Activated CD4-positive, alpha-beta memory T cell treated with anti-CD3 and anti-CD28 coated beads for 36 hours (primary cell): ENCODE results near the gene CTSO. TPM values are rescaled to one million over a fixed set of nuclear protein-coding genes. Genes with fewer than 3 reads are reported as not detected.

Experiments
- CTCF ChIA-PET: fragments of 350-600 bp; sonication (Branson Sonifier 250); formaldehyde crosslinking; loops from one replicate; lab custom pipeline; 2021; ENCODE audit warnings: antibody characterized with exemption, inconsistent platforms; lab: Charles Lee
- POLR2A ChIA-PET: fragments of 350-600 bp; sonication (Branson Sonifier 250); formaldehyde crosslinking; loops from one replicate; lab custom pipeline; 2021; ENCODE audit warnings: antibody characterized with exemption; lab: Charles Lee
- DNase-seq: peaks from one replicate; pipeline ENCODE4 v3.0.0-alpha.2; 2020
- H3K27ac Mint-ChIP-seq: one replicate; pipeline ENCODE4 v1.8.0; 2021; ENCODE audit warnings: mixed read lengths
- H3K27me3 Mint-ChIP-seq: one replicate; pipeline ENCODE4 v1.8.0; 2021; ENCODE audit warnings: mixed read lengths
- H3K36me3 Mint-ChIP-seq: one replicate; pipeline ENCODE4 v1.8.0; 2021; ENCODE audit warnings: mixed read lengths
- H3K4me1 Mint-ChIP-seq: one replicate; pipeline ENCODE4 v1.8.0; 2021; ENCODE audit warnings: low read depth, mixed read lengths
- H3K4me3 Mint-ChIP-seq: one replicate; pipeline ENCODE4 v1.8.0; 2021; ENCODE audit warnings: mild to moderate bottlenecking, mixed read lengths
- H3K9me3 Mint-ChIP-seq: one replicate; pipeline ENCODE4 v1.8.0; 2021; ENCODE audit warnings: mixed read lengths
- intact Hi-C: fragments of 100-400 bp; cut with micrococcal nuclease; formaldehyde crosslinking; loops from one replicate; pipeline ENCODE4 v1.15.1; 2023
- total RNA-seq, 2 experiments: library from RNA; stranded (reverse); gene quantifications; one replicate each; pipeline ENCODE4 v1.2.3, GENCODE V29; 2021

The CTSO gene
- total RNA-seq, 2 experiments from 2014 or later = 2.5 to 2.6 TPM

DNA sequence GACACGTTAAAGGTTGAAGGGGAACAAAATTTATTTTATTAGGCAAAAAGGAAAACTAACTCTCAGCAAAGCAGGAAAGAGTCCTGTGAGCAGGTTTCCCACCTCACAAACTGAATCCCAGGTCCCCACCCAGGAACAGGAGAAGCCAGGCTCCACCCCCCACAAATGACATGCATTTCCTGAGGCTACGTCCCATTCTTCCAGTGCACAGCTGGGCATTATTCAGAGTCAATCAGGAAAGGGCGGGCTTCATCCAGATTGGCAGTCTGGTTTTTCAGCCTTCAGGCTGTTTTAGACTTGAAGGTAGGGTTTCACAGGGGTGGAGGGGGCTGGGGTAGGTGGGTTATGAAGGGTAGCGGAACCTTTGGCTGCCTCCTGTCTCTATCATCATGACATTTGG is 75.7 kb downstream of the CTSO start:
- Mint-ChIP-seq H3K4me3 (no peak overlapping the region), H3K9me3 (no peaks in the 10 kb centered on the region), H3K27ac (no peak overlapping the region), H3K27me3 (no peaks in the 10 kb centered on the region), H3K4me1 (no peaks in the 10 kb centered on the region), H3K36me3 (no peaks in the 10 kb centered on the region)
- POLR2A ChIA-PET = no interaction called here
- no peak for DNase-seq
- intact Hi-C loops = no loop called here
- CTCF ChIA-PET = no interaction called here

GRCh38 chr4:155875878-155876277 is 77.8 kb downstream of the CTSO start:
- intact Hi-C loops = no loop called here
- no peaks in the 10 kb centered on the region for H3K36me3 Mint-ChIP-seq

More at GRCh38 chr4:155875878-155876277, 77.8 kb downstream of the CTSO start:
- Mint-ChIP-seq H3K27me3 (no peaks in the 10 kb centered on the region), H3K9me3 (no peaks in the 10 kb centered on the region), H3K27ac (no peak overlapping the region), H3K4me3 (no peak overlapping the region), H3K4me1 (no peaks in the 10 kb centered on the region)
- ChIA-PET POLR2A (no interaction called here), CTCF (interaction anchor here (0.7 kb wide), 1 partner anchor 11 kb away, joined by 5 read pairs; no protein-coding TSS in a partner anchor)
- no peak for DNase-seq

Other genes starting within 250 kb of the CTSO start
- gene GUCY1B1, start 194.8 kb downstream of the CTSO start, total RNA-seq = under 1 TPM; 0.24 to 0.36 TPM
- not detected for gene ASIC5, start 87.6 kb downstream of the CTSO start, total RNA-seq
- gene TDO2, start 50.2 kb downstream of the CTSO start, total RNA-seq = not detected